ENCODE results near the gene COL23A1. TPM values are rescaled to one million over a fixed set of nuclear protein-coding genes. Genes with fewer than 3 reads are reported as not detected.
"Not testable (repeated sequence)": the region's sequence is repeated elsewhere in the genome, so short reads cannot be mapped to it uniquely, and the experiment has no call there.

COL23A1 gene
- total RNA-seq, 1 donor from 2014 or later: 0.12 TPM

- H3K27ac Mint-ChIP-seq (ENCODE audit: unreplicated experiment): no peak overlapping the region
- peaks cover 10% of the 10 kb centered on the region for H3K4me1 Mint-ChIP-seq (ENCODE audit: low read depth)
- H3K36me3 Mint-ChIP-seq (ENCODE audit: low read depth): no peaks in the 10 kb centered on the region
- TF ChIP-seq CTCF (IDR thresholded peaks at IDR 0.05): no peak
- peaks cover 27% of the 10 kb centered on the region for H3K27me3 Mint-ChIP-seq (ENCODE audit: low read depth)
- no peak for DNase-seq (ENCODE audit: low spot score)
- H3K4me3 Mint-ChIP-seq (ENCODE audit: unreplicated experiment): peak overlapping the region; percentile 18
- no peaks in the 10 kb centered on the region for H3K9me3 Mint-ChIP-seq (ENCODE audit: low read depth)
These were observed 1.4 kb downstream of the COL23A1 start for GRCh38 chr5:178588769-178589168.

GRCh38 chr5:178587763-178588611 is 2.2 kb downstream of the COL23A1 start:
- no peak overlapping the region for H3K4me3 Mint-ChIP-seq (ENCODE audit: unreplicated experiment)
- peaks cover 27% of the 10 kb centered on the region for H3K27me3 Mint-ChIP-seq (ENCODE audit: low read depth)
- H3K9me3 Mint-ChIP-seq (ENCODE audit: low read depth): no peaks in the 10 kb centered on the region
- peaks cover 10% of the 10 kb centered on the region for H3K4me1 Mint-ChIP-seq (ENCODE audit: low read depth)
- H3K36me3 Mint-ChIP-seq (ENCODE audit: low read depth): no peaks in the 10 kb centered on the region
- TF ChIP-seq CTCF (IDR thresholded peaks at IDR 0.05): no peak
- H3K27ac Mint-ChIP-seq (ENCODE audit: unreplicated experiment): no peak overlapping the region
- DNase-seq (ENCODE audit: low spot score): no peak

- no peaks in the 10 kb centered on the region for H3K9me3 Mint-ChIP-seq (ENCODE audit: low read depth)
- no peak overlapping the region for H3K27ac Mint-ChIP-seq (ENCODE audit: unreplicated experiment)
- TF ChIP-seq CTCF (IDR thresholded peaks at IDR 0.05): no peak
- no peak for DNase-seq (ENCODE audit: low spot score)
- no peak overlapping the region for H3K4me3 Mint-ChIP-seq (ENCODE audit: unreplicated experiment)
- H3K36me3 Mint-ChIP-seq (ENCODE audit: low read depth): no peaks in the 10 kb centered on the region
- H3K4me1 Mint-ChIP-seq (ENCODE audit: low read depth): peaks cover 9% of the 10 kb centered on the region
- peaks cover 30% of the 10 kb centered on the region for H3K27me3 Mint-ChIP-seq (ENCODE audit: low read depth)
These were observed 3.8 kb downstream of the COL23A1 start for GRCh38 chr5:178586396-178586795.

GRCh38 chr5:178585421-178585820 is 4.8 kb downstream of the COL23A1 start:
- H3K36me3 Mint-ChIP-seq (ENCODE audit: low read depth); H3K9me3 Mint-ChIP-seq (ENCODE audit: low read depth); DNase-seq (ENCODE audit: low spot score): not testable (repeated sequence)

GRCh38 chr5:178583279-178583678 is 6.9 kb downstream of the COL23A1 start:
- Mint-ChIP-seq H3K27ac (ENCODE audit: unreplicated experiment) (no peak overlapping the region), H3K4me3 (ENCODE audit: unreplicated experiment) (no peak overlapping the region), H3K27me3 (ENCODE audit: low read depth) (peaks cover 20% of the 10 kb centered on the region), H3K9me3 (ENCODE audit: low read depth) (no peaks in the 10 kb centered on the region), H3K4me1 (ENCODE audit: low read depth) (no peaks in the 10 kb centered on the region), H3K36me3 (ENCODE audit: low read depth) (no peaks in the 10 kb centered on the region)
- DNase-seq (ENCODE audit: low spot score): no peak
- no peak for TF ChIP-seq CTCF (IDR thresholded peaks at IDR 0.05)

More at GRCh38 chr5:178585421-178585820, 4.8 kb downstream of the COL23A1 start:
- H3K27me3 Mint-ChIP-seq (ENCODE audit: low read depth): peaks cover 30% of the 10 kb centered on the region
- not testable (repeated sequence) for H3K4me3 Mint-ChIP-seq (ENCODE audit: unreplicated experiment); H3K4me1 Mint-ChIP-seq (ENCODE audit: low read depth); H3K27ac Mint-ChIP-seq (ENCODE audit: unreplicated experiment)

- peaks cover 15% of the 10 kb centered on the region for H3K27me3 Mint-ChIP-seq (ENCODE audit: low read depth)
- no peaks in the 10 kb centered on the region for H3K9me3 Mint-ChIP-seq (ENCODE audit: low read depth)
- no peak overlapping the region for H3K4me3 Mint-ChIP-seq (ENCODE audit: unreplicated experiment)
- TF ChIP-seq CTCF (IDR thresholded peaks at IDR 0.05): no peak
- H3K27ac Mint-ChIP-seq (ENCODE audit: unreplicated experiment): no peak overlapping the region
- H3K4me1 Mint-ChIP-seq (ENCODE audit: low read depth): no peaks in the 10 kb centered on the region
- DNase-seq (ENCODE audit: low spot score): no peak
- H3K36me3 Mint-ChIP-seq (ENCODE audit: low read depth): no peaks in the 10 kb centered on the region
These were observed 7.9 kb downstream of the COL23A1 start for GRCh38 chr5:178582291-178582690.

Data from chondrocyte (in vitro differentiated cells).